GM23248 (cell line): ENCODE measurements around the gene NALCN.

Experiments used
- EZH2 ChIP-seq: fragments of 200-600 bp; sonication (generic); IDR thresholded peaks from 2 replicates; pipeline ENCODE4 v1.6.1; 2018; ENCODE audit warnings: antibody characterized with exemption, mild to moderate bottlenecking; ENCODE audit not compliant: insufficient read depth, poor library complexity, severe bottlenecking
- EZH2phosphoT487 ChIP-seq: fragments of 200-600 bp; sonication (generic); IDR thresholded peaks from 2 replicates; pipeline ENCODE4 v1.6.1; 2018; ENCODE audit warnings: antibody characterized with exemption, moderate library complexity, mild to moderate bottlenecking, low read depth; ENCODE audit not compliant: insufficient read depth

- TF ChIP-seq EZH2 (no peak), EZH2phosphoT487 (no peak)
Observed at GRCh38 chr13:101120007-101120406, 296.3 kb downstream of the NALCN start.
